Measurements from ENCODE around the gene BRWD1.
A peak's percentile ranks its signal among the peaks of the same experiment; 100 is the strongest.

Gene BRWD1

DNA sequence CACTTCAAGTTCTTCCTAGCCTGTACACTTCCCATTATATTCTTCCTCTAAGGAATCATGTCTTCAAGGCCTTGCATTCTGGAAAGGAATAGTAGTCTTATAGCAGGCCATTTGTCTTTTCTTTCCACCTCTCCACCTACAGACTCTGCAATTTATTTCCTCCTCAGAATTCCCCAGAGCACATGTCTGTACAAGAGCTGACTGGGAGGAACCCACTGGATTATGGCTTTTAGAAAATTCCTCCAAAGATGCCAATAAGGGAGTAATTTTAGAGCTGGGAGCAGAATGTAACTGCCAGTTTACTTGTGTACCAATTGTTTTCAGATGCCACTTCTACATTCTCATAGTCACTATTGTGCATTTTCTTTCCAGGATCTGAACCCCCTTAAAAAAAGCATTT is 126.8 kb downstream of the BRWD1 start:
- H3K27ac ChIP-seq, result no peak overlapping the region
- TF ChIP-seq, protein P1, sequence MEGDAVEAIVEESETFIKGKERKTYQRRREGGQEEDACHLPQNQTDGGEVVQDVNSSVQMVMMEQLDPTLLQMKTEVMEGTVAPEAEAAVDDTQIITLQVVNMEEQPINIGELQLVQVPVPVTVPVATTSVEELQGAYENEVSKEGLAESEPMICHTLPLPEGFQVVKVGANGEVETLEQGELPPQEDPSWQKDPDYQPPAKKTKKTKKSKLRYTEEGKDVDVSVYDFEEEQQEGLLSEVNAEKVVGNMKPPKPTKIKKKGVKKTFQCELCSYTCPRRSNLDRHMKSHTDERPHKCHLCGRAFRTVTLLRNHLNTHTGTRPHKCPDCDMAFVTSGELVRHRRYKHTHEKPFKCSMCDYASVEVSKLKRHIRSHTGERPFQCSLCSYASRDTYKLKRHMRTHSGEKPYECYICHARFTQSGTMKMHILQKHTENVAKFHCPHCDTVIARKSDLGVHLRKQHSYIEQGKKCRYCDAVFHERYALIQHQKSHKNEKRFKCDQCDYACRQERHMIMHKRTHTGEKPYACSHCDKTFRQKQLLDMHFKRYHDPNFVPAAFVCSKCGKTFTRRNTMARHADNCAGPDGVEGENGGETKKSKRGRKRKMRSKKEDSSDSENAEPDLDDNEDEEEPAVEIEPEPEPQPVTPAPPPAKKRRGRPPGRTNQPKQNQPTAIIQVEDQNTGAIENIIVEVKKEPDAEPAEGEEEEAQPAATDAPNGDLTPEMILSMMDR (IDR thresholded peaks at IDR 0.05), result no peak
- TF ChIP-seq ZFX (IDR thresholded peaks at IDR 0.05; ENCODE audit: borderline replicate concordance), result no peak

DNA sequence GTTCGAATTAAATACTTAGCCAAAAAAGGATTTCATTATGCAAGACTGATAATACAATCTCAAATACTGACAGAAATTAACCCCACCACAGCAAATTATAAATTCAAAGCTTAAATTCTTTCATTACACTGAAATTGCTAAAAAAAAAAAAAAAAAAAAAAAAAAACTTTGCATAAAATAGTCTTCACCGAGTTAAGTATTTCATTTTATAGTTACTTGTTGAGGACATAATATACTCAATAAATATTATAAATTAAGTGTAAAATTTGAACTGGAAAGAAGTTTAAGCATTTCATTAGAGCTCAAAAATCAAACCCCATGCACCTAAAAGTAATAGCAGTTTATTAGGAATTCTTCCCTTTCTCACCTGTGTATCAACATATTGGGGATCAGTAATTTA is 128.3 kb downstream of the BRWD1 start:
- no peak for TF ChIP-seq ZFX (IDR thresholded peaks at IDR 0.05; ENCODE audit: borderline replicate concordance)
- TF ChIP-seq, protein P1 (IDR thresholded peaks at IDR 0.05), result no peak
- H3K27ac ChIP-seq, result no peak overlapping the region

DNA sequence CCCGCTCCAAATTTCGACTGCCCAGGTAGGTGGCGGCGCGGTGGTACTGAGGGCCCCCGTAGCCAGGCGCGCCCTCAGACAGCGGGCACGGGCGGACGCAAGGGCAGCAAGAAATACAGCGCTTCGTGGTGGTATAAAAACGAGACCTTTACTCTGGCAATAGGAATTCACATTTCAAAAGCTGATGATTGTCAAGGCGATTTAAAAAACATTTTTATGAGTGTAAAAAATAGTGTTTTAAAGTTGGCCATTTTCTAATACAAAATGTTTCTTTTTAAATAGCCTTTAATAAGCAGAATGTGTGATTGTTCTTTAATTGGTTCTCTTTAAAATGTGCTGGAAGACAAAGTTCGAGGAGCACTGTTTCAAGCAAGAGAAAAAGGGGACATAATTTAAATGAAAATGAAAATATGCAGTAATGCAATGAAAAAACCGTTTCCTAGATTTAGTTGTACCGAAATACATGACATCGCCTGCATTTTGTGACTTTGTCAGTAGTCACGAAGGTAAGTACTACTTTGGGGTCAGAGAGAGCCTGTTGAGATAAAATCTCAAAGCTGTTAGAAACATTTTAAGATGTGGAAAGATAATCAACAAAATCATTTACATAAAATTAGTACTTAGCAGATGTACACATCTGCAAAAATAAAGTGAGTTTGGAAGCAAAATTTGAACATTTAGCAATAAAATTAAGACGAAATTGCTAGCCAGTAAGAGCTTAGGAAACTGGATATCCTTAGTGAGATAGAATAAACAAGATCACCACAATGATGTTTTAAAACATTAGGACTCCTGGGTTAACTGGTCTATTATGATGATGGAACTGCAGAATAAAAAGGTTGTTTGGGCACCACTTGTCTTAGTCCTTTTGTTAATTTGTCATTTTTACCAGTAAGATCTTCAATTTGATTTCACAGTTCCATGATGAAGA is 129.1 kb downstream of the BRWD1 start:
- H3K27ac ChIP-seq, result peak overlapping the region; percentile 79

DNA sequence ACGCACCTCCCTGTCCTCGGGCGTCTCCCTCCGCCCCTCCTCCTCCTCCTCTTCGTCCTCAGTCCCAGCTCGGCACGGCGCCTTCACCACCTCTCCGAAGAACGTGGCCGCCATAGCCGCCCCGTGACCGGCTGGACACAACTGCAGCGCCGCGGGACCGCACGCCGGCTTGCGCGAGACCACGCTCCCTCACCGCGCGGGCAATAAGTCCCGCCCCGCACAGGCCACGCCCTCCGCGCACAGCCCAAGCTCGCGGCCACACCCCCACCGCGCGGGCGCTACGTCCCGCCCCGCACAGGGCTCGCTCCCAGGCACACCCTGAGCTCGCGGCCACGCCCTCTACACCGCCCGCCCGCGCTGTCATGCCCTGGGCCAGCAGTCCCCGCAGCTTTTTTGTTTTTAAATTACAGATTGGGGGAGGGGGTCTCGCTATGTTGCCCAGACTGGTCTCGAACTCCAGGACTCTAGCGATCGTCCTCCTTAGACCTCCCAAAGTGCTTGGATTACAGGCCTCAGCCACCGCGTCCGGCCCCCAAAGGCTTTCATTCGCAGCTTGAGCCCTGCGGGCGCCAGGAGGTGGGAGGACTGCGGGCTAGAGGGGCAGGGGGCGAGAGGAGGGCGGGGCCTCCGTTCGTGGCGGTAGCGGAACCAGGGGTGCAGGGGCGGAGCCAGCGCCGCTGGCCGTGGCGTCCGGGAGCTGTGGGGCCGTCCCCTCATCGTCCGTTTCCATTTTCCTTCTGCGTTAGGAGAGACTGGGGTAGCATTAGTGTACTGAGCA is 130.0 kb downstream of the BRWD1 start, which contains the start of gene PSMG1:
TSS of gene PSMG1 (minus strand) at position 180 of the 778 bp plus-strand sequence. CDS start at position 114, 66 bp downstream.
- no peak for TF ChIP-seq ZFX (IDR thresholded peaks at IDR 0.05; ENCODE audit: borderline replicate concordance)
- TF ChIP-seq, protein P1 (IDR thresholded peaks at IDR 0.05), result no peak

More for the DNA sequence above, 129.1 kb downstream of the BRWD1 start:
- TF ChIP-seq, protein P1 (IDR thresholded peaks at IDR 0.05), result no peak
- no peak for TF ChIP-seq ZFX (IDR thresholded peaks at IDR 0.05; ENCODE audit: borderline replicate concordance)

DNA sequence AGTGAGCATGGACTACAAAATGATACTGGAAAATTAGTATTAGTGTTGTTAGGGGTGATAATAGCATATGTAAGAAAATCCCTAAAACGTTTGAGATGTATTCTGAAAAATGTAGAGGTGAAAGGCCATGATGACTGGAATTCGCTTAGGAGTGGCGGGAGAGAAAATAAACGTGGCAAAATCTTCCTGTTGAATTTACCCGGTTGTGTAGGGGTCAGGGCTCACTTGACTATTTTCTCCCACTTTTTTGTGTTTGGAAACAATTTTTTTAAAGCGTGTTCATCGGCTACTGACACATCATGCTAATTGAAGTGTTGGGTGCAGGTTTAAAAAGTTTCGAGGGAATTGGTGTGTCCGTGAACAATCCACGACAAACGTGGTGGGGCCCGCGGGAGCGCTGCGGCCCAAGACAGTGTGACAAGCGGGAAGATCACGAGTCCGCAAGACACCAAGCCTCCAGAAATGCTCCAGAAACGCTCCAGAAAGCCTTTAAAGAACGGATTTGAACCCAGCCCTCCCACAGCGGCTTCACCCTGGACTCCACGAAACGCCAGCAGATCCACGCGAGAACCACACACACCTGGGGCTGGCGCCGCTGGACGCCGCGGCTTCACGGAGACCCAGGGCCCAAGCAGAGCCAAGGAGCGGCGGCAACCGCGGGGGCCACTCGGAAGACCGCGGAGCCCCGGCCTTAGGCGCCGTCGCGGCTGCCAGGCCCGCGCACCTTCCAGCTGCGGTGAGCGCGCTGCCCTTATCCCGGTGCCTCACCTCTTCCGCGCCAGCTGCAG is 130.8 kb downstream of the BRWD1 start:
- TF ChIP-seq ZFX (IDR thresholded peaks at IDR 0.05; ENCODE audit: borderline replicate concordance), result no peak
- TF ChIP-seq, protein P1 (IDR thresholded peaks at IDR 0.05), result no peak
- peak overlapping the region; percentile 79 for H3K27ac ChIP-seq

More for the DNA sequence above, 130.0 kb downstream of the BRWD1 start, which contains the start of gene PSMG1:
- peak within 1 kb of the TSS; percentile 79 for H3K27ac ChIP-seq

DNA sequence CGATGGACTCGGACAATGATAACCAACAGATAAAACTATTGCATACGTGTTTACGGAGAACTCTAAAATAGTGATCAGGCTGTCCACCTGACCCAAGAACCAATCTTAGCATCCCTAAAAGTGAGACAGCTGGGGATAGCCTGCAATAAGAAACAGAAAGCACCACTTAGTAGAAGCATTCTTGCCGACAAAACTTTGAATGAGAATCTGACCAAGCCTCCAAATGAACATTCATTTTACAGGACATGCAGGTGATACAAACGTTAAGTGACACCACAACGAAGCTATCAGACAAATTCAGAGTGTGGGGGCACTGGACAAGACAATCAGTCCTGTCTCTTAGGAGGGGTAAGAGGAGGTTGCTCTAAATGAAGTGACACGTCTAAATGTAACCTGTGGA is 131.4 kb downstream of the BRWD1 start:
- TF ChIP-seq ZFX (IDR thresholded peaks at IDR 0.05; ENCODE audit: borderline replicate concordance), result no peak
- TF ChIP-seq, protein P1 (IDR thresholded peaks at IDR 0.05), result no peak
- no peak overlapping the region for H3K27ac ChIP-seq
